Right lobe of liver (tissue), 6 donors: ENCODE measurements around the gene PLEKHG4B. TPM values are rescaled to one million over a fixed set of nuclear protein-coding genes. Genes with fewer than 3 reads are reported as not detected.
"Not testable (repeated sequence)": the region's sequence is repeated elsewhere in the genome, so short reads cannot be mapped to it uniquely, and the experiment has no call there.

Experiments
- ATAC-seq, 4 donors: fragments of 200-7000 bp; cut with Tn5 transposase; one replicate each; pipeline ENCODE4 v1.9.1; 2020; ENCODE audit warnings: mild to moderate bottlenecking in 4 of 4, moderate library complexity in 4 of 4
- DNase-seq, 3 donors: peaks; one replicate each; pipeline ENCODE4 v3.0.0-alpha.2; 2020
- H3K27ac ChIP-seq, 3 donors: fragments of 200-600 bp; one replicate each; pipeline ENCODE4 v1.8.0; 2022
- H3K27me3 ChIP-seq, 2 donors: fragments of 200-600 bp; one replicate each; pipeline ENCODE4 v1.8.0; 2022
- H3K36me3 ChIP-seq, 4 donors: fragments of 200-600 bp; sonication (generic) in 1 of 4; one replicate each; pipeline versions ENCODE4 v1.5.1 to v1.8.0; 2017 to 2022; ENCODE audit warnings: control low read depth in 1 of 4
- H3K4me1 ChIP-seq, 4 donors: fragments of 200-600 bp; sonication (generic) in 1 of 4; one replicate each; pipeline versions ENCODE4 v1.5.1 to v1.8.0; 2017 to 2022; ENCODE audit warnings: control low read depth in 1 of 4
- H3K4me3 ChIP-seq, 3 donors: fragments of 200-600 bp; one replicate each; pipeline ENCODE4 v1.8.0; 2022
- H3K9me3 ChIP-seq, 4 donors: fragments of 200-600 bp; sonication (generic) in 1 of 4; one replicate each; pipeline versions ENCODE4 v1.5.1 to v1.8.0; 2017 to 2022; ENCODE audit warnings: control low read depth in 1 of 4
- CTCF ChIP-seq, 4 donors: fragments of 200-600 bp in 3 of 4; fragments of 450-650 bp in 1 of 4; IDR thresholded peaks; one replicate each; pipeline versions ENCODE4 v1.5.1 to v1.8.0; 2016 to 2022; ENCODE audit warnings: antibody characterized with exemption in 4 of 4, mild to moderate bottlenecking in 2 of 4
- POLR2A ChIP-seq: fragments of 450-650 bp; IDR thresholded peaks from one replicate; pipeline ENCODE4 v1.6.1; 2017; ENCODE audit warnings: antibody characterized with exemption, mild to moderate bottlenecking
- WGBS: methylation state at CpG from one replicate; pipeline ENCODE4 v1.1.6; 2018; ENCODE audit warnings: low coverage, low lambda C conversion rate; ENCODE audit not compliant: insufficient coverage; ENCODE audit errors: missing lambda C conversion rate; 5-methylcytosine and 5-hydroxymethylcytosine counted together
- intact Hi-C, 2 donors: fragments of 100-400 bp; cut with DNase I; formaldehyde crosslinking; loops; one replicate each; pipeline versions ENCODE4 v1.11.2 to v1.14.1; 2022
- total RNA-seq, 6 experiments: library from RNA; depleted of rRNA in 2 of 6; stranded (reverse); fragments of >200 nt in 2 of 6; fragmentation: NEBNext Ultra II Directional in 3 of 6; extraction: Animal tissue kit (Norgen Biotek cat#: 25700) in 3 of 6; gene quantifications; one replicate each; pipeline versions ENCODE4 v1.1.0 to v1.2.4, GENCODE V29; 2016 to 2023
- donor health status: DM: no; HTN: yes; CAD: no.
- donor health status: DM: no; HTN: no; CAD: no.
- donor health status: DM: no; HTN: no; CAD: no.
- donor health status: DM: no; HTN: yes; CAD: no.
- donor health status: DM: no; HTN: yes; CAD: no.

Gene PLEKHG4B
- total RNA-seq, 6 experiments from 2014 or later, result 0.13 to 0.18 TPM; not detected in 4

GRCh38 chr5:96976-97660 lies 5.2 kb downstream of the PLEKHG4B start:
- no peak for DNase-seq
- WGBS, result 53% methylated on average over 16 of the region's 17 CpGs
- Histone ChIP-seq H3K4me1 (no peaks in the 10 kb centered on the region), H3K27ac (no peak overlapping the region), H3K27me3 (peaks cover 0 to 8% of the 10 kb centered on the region in 2 donors), H3K36me3 (no peaks in the 10 kb centered on the region), H3K4me3 (no peak overlapping the region), H3K9me3 (no peaks in the 10 kb centered on the region)
- intact Hi-C loops, result no loop called here
- no peak for ATAC-seq
- no peak for TF ChIP-seq POLR2A
- TF ChIP-seq CTCF (IDR thresholded peaks at IDR 0.05), result no peak

- TF ChIP-seq POLR2A, result no peak
- TF ChIP-seq CTCF (IDR thresholded peaks at IDR 0.05), result no peak
- ATAC-seq (no peak), DNase-seq (no peak)
- intact Hi-C loops, result no loop called here
- peaks cover 0 to 4% of the 10 kb centered on the region in 2 donors for H3K27me3 ChIP-seq
- no peaks in the 10 kb centered on the region for H3K9me3 ChIP-seq
- H3K36me3 ChIP-seq, result no peaks in the 10 kb centered on the region
- no peak overlapping the region for H3K27ac ChIP-seq
- 41% methylated on average over 3 of the region's 3 CpGs for WGBS
- H3K4me3 ChIP-seq, result no peak overlapping the region
- H3K4me1 ChIP-seq, result no peaks in the 10 kb centered on the region
Observed at GRCh38 chr5:99815-100214, 7.8 kb downstream of the PLEKHG4B start.

- Histone ChIP-seq H3K27ac (no peak overlapping the region), H3K9me3 (no peaks in the 10 kb centered on the region), H3K36me3 (no peaks in the 10 kb centered on the region), H3K27me3 (peaks cover 0 to 4% of the 10 kb centered on the region in 2 donors), H3K4me1 (no peaks in the 10 kb centered on the region), H3K4me3 (no peak overlapping the region)
- WGBS, result 53% methylated on average over 9 of the region's 15 CpGs
- TF ChIP-seq CTCF (IDR thresholded peaks at IDR 0.05), result no peak
- peak in 1 of 4 donors; percentile 12 for ATAC-seq
- intact Hi-C loops, result no loop called here
- no peak for DNase-seq
Observed at GRCh38 chr5:102411-103043, 10.6 kb downstream of the PLEKHG4B start.

GRCh38 chr5:104106-104505 lies 12.1 kb downstream of the PLEKHG4B start:
- 79% methylated on average over 9 of the region's 9 CpGs for WGBS

GRCh38 chr5:104778-105296 lies 12.9 kb downstream of the PLEKHG4B start:
- Histone ChIP-seq H3K27ac (no peak overlapping the region), H3K27me3 (peaks cover 0 to 4% of the 10 kb centered on the region in 2 donors), H3K9me3 (no peaks in the 10 kb centered on the region), H3K36me3 (no peaks in the 10 kb centered on the region), H3K4me3 (no peak overlapping the region), H3K4me1 (no peaks in the 10 kb centered on the region)
- TF ChIP-seq CTCF (IDR thresholded peaks at IDR 0.05), result no peak
- no peak for TF ChIP-seq POLR2A
- ATAC-seq (no peak), DNase-seq (no peak)
- intact Hi-C loops, result no loop called here
- WGBS, result 46% methylated on average over 5 of the region's 6 CpGs

More at GRCh38 chr5:104106-104505, 12.1 kb downstream of the PLEKHG4B start:
- H3K36me3 ChIP-seq, H3K4me1 ChIP-seq, ATAC-seq, DNase-seq, H3K4me3 ChIP-seq, H3K9me3 ChIP-seq, H3K27me3 ChIP-seq, intact Hi-C loops, H3K27ac ChIP-seq: not testable (repeated sequence)
